Activated T-cell treated with anti-CD3 and anti-CD28 coated beads, Interleukin-2, amount 50 U/mL, for 1 hour (primary cell): ENCODE data around the gene ZNF724.

Experiments used
- DNase-seq: peaks from one replicate; pipeline ENCODE4 v3.0.0-alpha.2; 2020

ZNF724 gene

DNA sequence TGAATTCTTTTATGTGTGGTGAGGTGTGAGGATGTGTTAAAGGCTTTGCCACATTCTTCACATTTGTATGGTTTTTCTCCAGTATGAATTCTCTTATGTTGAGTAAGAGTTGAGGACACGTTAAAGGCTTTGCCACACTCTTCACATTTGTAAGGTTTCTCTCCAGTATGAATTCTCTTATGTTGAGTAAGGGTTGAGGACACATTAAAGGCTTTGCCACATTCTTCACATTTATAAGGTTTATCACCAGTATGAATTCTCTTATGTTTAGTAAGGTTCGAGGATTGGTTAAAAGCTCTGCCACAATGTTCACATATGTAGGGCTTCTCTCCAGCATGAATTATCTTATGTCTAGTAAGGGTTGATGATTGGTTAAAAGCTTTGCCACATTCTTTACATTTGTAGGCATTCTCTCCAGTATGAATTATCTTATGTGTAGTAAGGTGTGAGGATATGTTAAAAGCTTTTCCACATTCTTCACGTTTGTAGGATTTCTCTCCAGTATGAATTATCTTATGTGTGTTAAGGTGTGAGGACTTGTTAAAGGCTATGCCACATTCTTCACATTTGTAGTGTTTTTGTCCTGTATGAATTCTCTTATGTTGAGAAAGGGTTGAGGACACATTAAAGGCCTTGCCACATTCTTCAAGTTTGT, 27.1 kb downstream of the ZNF724 start:
- no peak for DNase-seq

DNA sequence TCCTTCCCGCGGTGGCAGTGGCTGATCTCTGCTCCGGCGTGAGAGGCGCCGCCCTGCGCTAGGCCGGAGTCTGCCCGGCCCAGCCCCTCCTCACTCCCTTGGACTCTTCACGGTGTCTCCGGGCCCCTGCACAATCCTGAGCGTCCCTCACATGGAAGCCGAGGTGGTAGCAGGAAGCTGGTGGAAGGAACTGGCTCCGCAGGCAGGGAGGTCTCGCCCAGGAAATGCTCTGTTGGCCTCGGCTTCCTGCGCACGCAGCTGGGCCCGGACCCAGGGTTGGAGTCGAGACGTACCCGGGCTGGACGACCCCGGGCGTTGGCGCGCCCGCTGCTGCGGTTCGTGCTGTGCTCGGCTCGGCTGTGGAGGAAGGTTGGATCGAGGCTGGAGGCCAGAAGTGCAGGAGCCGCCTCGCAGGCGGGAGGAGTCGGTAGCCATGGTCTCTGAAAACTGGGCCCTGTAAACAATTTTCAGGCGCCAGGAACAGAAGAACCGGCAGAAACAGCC, 46.3 kb downstream of the ZNF724 start:
- no peak for DNase-seq

DNA sequence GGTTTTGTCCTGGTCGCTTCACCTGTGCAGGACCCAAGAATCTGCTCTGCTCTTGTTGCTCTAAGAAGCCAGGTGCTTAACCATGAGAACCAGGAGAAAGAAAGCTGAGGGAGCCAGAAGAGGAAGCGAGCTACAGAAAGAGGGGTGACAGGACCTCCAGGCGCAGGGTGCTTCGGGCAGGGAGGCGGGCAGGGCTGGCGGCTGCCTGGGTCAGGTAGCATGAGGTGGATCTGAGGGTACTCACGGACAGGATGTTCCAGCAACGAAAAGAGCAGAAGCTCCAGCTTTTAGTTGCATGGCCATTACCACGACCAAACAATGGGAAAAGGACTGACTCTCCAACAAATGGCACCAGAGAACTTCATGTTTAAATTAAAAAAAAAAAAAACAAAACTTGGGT, 59.9 kb downstream of the ZNF724 start:
- no peak for DNase-seq

DNA sequence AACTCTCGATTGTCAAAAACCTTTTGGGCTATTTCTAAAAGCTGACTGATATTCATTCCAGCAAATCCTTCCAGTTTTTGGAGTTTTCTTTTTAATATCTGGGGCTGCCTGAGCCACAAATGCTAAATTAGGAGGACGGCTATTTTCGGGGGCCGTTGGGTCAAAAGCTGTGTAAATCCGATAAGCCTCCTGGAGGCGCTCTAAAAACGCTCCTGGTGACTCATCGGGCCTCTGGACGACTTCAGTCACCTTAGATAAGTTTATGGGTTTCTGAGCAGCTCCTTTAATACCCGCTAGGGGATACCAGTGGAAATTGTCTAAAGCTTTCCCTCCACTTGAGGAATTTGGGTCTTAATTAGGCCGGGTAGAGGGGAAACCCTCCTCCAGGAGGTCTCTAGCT, 66.9 kb downstream of the ZNF724 start:
- DNase-seq, result no peak
